Ramos (cell line): Measurements from ENCODE around the gene RMDN2.

Experiments
- in situ Hi-C: fragments of 300-500 bp; cut with MboI; formaldehyde crosslinking; loops from one replicate; pipeline ENCODE4 v1.14.3; 2022; ENCODE audit warnings: low sequenced_read_pairs; ENCODE audit not compliant: unreplicated experiment

The RMDN2 gene

DNA sequence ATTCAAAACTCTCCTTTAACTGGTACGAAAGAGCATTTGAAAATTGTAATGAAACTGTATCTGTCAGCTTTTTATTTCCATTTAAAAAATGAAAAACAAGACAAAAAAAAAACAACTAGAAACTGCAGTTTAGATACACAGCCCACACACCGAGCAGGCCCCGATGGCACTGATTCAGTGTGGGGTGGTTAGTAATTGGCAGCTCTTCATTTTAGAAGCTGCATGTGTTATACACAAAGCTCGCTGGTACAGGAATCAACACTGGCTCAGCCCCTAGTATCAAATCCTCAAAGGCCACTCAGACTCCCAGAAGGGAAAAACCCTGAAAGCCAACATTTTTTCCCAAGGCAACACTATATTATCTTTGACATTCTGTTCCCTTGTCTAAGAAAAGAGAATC, 30.5 kb upstream of the RMDN2 start:
- in situ Hi-C loops: loop anchor here (25.0 kb wide), 2 partner anchors 707 to 1107 kb away; partner anchors contain the start of genes CEBPZOS and SULT6B1

DNA sequence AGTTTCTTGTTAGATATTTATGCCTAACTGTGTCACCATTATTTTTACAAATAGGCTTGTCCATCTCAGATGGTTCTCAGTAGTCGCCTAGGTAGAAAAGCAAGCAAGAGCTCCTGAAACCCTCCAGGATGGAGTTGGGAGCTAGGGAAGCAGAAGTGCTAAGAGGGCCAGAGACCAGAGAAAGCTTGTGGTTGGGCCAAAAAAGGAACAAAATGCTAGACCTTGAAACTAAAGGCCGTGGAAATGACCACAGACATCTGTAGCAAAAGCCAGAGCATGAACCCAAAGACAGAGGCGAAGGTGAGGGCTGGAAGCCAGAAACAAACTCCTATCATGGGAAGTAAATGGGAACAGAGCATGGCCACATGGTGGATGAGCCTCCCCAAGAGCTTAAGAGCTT, 29.9 kb upstream of the RMDN2 start:
- in situ Hi-C loops: loop anchor here (25.0 kb wide), 2 partner anchors 708 to 1108 kb away; partner anchors contain the start of genes CEBPZOS and SULT6B1

DNA sequence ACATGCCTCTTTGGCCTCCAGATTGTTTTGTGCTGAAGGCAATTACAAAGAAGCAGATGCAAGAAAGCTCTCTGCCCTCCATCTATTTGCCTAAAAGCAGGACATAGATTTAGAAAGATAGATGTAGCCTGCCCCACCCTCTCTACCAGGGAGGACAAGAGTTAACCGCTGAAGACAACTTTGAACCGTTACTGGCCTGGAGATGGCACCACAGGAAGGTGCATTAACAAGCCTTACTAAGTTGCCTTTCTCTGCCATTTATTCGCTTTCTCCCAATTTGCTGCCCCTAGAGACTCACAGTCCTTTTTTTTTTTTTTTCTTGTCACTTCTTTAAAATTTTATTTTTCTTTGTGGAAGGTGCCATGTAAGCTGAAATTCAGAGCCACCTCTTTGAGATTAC, 28.8 kb upstream of the RMDN2 start:
- in situ Hi-C loops: loop anchor here (25.0 kb wide), 2 partner anchors 709 to 1109 kb away; partner anchors contain the start of genes CEBPZOS and SULT6B1

DNA sequence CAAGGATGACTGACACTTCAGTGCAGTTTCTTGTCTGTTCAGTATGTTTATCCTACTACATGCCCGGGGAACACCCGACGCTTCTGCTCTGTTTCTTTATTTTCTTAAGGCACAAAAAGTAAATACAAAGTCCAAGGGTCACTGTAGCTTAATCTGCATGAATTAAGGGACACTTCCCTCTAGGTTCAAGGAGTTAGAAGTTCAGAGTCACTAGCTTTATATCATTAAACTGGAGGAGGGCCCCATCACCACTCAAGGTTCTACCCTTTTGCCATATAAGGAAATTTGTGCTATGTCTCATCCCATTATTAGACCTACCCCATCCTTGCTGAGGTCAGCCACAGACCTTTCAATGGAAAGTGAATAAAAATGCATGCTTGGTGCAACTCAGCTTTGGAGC, 27.6 kb upstream of the RMDN2 start:
- in situ Hi-C loops: loop anchor here (25.0 kb wide), 2 partner anchors 710 to 1110 kb away; partner anchors contain the start of genes CEBPZOS and SULT6B1

DNA sequence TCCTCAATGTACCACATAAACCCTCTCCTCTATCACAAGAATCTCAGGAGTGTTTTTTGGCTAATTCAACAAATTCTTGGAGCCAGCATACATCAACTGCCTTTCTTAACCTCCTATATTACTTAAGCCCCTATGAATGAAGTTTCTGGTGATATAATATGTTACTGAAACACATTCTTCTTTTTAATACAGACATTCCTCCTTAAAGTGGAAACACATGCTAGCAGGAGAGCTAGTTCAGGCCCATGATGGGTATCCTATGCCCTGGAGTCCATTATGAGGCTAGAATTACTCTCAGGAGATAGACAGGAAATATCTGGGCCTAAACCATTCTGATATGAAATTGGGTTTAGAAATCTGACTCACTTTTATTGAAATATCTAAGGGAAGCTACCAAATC, 26.6 kb upstream of the RMDN2 start:
- in situ Hi-C loops: loop anchor here (25.0 kb wide), 2 partner anchors 711 to 1111 kb away; partner anchors contain the start of genes CEBPZOS and SULT6B1

DNA sequence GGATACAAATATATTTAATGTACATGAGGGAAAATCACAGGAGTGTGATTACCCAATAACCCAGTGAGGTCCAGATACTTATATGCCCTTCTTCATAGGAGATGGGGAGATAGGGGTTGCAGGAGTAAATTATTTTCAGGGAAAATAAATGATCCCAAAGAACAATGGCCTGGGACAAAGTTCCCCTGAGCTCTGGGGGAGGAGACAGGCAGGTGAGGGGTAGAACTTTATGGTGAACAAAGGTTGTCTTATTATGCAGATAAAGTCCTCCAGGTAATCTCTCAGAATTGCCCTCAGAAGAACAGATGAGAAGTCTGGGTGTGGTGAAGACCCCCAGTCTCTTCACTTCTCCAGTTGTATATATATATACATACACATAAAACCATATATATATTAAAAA, 22.1 kb upstream of the RMDN2 start:
- in situ Hi-C loops: no loop called here

DNA sequence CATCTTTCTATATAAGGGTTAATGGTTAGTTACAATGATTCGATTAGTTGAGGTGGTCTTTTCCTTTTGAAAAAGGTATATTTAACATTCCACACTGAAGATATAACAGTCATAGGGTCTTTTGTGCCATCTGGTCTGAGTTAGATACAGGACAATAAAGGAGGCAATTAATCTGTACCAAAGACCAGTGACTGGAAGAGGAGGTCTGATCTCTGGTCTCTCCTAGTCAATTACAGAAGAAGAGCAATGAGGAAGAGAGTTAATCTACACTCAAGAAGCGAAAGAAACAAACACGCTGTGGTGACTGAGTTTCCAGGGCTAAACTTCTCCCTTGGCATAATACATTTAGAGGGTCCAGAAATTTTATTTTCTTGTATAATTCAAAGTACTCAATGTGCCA, 20.7 kb upstream of the RMDN2 start:
- in situ Hi-C loops: no loop called here

DNA sequence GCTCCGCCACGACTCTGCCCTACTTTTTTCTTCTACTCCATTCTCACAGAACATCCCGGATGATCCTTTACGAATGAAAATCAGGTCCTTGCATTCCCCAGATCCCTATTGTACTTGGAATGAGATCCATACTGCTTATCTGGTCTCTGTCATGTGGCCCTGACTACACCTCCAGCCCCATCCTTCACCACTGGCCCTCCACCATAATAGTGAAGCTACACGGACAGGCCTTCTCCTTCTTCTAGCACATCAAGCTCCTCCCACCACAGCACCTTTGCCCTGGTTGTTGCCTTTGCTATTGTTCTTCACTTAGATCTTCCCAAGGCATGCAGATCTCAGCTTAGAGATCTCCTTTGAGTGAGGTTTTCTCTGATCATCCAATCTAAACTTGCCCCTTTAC, 20.1 kb upstream of the RMDN2 start:
- in situ Hi-C loops: no loop called here

DNA sequence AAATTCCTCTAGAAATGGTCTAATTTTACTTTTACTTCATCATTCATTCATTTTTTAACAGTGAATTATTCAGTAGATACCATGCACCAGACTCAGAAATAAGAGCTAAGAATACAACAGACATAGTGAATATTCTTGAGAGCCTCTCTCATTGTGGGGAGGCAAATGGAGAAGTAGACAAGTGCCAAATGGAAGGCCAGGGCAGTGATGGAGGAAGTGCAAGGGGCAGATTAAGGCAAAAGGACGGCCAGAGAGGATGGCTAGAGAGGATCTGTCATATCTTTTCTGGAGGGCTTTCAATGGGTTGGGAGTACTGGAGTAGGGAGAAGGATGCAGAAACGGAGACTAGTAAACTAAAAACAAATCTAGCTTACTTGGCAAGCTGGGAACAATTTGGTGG, 19.0 kb upstream of the RMDN2 start:
- in situ Hi-C loops: no loop called here

DNA sequence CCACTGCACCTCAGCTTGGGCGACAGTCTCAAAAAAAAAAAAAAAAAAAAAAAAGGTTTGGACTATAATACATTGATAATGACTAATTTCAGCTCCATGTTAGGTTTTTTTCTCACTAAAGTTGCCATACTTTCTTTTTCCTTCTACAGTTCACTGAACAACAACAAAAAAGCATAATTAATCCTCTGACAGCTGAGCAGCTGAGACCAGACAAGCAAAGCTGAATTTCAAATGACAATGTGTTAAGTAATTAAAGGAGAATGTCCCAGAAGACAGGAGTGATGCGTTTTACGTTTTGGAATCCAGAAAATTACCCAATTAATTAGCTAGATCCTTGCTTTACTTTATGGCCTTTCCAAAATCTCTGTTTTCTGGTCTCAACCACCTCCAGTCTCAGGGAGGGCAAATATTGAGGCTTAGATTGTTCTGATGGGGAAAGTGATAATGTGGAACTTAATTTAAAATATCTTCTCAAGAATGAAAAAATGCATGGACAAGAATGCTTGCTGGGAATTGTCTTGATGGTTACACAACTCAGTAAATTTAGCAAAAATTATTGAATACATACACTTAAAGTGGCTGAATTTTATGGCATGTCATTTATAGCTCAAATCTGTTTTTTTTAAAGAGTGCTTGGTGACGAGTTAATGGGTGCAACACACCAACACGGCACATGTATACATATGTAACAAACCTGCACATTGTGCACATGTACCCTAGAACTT, 17.4 kb upstream of the RMDN2 start:
- in situ Hi-C loops: no loop called here

DNA sequence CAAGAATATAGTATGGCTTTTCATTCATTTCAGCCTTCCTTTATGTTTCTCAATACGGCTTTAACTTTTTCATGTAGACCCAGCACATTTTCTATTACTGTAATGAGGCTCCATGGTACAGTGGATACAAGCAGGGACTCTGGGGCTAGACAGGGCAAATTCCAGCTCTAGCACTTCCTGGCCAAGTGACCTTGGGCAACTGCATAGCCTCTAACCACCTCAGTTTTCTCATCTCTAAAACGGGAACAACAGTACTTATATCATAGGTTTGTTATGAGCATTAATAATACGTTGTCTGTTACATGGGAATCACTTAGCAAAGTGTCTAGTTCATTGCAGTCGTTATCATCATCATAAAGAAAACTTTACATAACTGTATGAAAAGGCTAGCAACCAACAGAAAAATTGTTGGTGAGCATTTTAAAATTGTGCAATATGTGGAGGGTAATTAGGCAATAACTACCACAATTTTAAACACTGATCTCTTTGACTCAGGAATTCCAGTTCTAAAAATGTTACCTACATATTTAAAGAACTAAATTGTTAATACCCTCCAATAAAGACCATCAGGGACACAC, 13.7 kb upstream of the RMDN2 start:
- in situ Hi-C loops: no loop called here

DNA sequence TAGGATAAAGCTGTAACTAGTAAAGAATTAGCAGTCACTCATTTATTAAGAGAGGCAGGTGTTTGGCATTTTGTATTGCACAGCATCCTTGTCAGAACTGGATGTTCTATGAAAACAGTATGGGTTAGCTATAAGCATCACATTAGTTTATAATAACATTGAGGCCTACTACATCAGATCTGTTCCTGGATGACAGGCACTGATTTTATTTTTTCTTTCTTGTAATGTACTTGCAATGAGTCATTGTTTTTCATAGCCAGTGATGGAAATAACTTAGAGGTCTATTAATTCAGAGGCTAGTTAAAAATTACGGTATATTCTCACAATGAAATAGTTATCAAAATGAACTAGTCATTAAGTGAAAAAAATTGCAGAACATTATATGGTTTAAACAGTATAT, 13.0 kb upstream of the RMDN2 start:
- in situ Hi-C loops: no loop called here

DNA sequence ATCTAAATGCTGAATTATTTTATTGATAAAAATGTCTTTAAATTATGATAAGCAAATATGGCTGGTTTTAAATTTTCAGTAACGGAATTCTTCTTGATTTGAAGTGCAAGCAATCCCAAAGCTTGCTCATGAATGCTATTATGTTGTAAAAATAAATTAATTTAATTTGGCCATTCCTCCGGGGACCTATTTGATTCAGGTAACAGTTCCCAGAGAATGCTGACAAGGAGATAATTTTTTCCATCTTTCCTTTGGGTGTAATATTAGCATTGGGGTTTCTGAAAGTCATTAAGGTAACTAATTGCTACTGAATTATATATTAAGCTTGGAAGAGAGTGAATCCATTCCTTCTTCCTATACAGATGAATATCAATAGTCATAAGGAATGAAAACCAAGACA, 12.5 kb upstream of the RMDN2 start:
- in situ Hi-C loops: no loop called here

DNA sequence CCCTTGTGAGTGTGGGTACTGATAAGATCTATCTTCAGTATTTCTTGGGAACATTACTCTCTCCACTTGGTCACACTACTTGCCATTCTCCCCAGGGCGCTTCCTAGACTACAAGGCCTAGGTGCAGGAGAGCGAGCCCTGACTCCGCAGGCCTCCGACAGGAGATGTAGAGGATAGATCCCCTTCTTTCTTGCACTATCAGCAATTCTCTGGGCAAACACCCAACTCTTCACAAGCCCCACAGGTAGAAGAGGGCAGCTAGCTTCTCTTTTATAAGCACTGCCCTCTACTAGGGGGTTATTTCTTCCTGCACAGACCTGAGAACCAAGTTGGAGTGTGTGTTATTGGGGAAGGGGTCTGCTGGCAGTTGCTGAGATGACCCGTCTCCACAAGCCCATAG, 10.7 kb upstream of the RMDN2 start:
- in situ Hi-C loops: no loop called here

DNA sequence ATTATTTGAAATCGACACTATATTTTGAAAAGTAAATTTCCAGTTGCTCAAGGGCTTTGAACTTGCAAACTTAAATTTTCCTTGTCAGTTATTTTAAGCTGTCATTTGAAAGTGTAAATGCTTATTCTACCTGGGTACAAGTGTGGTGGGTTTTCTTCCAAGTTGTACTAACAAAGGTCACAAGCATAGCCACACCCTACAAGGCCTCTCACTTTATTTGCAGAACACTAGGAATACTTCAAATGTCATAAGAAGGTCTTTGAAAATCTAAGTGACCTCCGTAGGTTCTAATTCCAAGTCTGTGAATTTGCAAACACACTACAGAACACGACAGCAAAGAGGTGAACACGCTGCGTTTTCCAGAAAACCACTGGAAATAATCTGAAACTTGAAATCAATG, 9.3 kb upstream of the RMDN2 start:
- in situ Hi-C loops: no loop called here

DNA sequence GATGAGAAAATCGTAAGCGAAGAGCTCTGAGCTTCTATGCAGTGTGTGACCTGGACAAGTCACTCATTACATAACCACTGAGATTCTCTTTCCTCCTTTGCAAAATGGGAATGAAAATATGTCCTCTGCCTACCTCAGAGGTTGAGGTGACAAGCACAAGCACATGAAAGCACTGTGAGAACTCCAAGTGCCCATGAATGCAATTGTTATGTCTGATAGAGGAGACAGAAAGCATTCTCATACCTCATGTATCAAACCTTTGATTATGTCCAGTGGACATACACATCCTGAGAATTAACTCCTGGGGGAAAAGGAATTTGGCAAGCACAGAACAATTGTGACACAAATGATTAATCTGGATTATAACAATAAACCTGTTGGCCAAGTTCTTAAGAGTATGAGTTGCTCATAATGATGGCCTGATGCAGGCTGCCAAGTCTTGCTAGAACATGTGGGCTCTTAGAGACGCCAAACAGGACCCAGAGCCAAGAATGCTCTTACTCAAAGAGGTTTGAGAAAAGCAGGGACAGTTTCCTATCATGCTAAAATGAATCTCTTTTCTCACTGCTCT, 8.5 kb upstream of the RMDN2 start:
- in situ Hi-C loops: no loop called here

DNA sequence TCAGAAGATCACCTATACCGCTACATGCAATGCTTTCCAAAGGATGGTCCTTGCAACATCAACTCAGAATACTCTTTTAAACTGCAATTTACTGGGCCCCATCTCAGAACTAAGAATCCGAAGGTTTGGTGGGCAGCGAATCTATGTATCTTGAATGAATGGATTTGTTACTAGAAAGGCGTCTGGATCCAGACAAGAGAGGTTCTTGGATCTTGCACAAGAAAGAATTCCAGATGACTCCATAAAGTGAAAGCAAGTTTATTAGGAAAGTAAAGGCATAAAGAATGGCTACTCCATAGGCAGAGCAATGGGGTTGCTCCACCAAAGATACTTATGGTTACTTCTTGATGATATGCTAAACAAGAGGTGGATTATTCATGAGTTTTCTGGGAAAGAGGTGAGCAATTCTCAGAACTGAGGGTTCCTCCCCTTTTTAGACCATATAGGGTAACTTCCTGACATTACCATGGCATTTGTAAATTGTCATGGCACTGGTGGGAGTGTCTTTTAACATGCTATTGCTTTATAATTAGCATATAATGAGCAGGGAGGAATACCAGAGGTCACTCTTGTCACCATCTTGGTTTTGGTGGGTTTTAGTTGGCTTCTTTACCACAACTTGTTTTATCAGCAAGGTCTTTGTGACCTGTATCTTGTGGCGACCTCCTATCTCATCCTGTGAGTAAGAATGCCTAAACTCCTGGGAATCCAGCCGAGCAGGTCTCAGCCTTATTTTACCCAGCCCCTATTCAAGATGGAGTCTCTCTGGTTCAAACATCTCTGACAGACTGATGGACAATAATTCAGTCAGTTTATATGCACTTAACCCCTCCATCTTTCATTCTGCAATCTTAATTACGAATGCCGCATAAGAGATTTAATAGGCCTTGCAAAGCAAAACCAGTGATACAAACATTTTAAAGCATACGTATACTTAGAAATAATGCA, 7.5 kb upstream of the RMDN2 start:
- in situ Hi-C loops: no loop called here

DNA sequence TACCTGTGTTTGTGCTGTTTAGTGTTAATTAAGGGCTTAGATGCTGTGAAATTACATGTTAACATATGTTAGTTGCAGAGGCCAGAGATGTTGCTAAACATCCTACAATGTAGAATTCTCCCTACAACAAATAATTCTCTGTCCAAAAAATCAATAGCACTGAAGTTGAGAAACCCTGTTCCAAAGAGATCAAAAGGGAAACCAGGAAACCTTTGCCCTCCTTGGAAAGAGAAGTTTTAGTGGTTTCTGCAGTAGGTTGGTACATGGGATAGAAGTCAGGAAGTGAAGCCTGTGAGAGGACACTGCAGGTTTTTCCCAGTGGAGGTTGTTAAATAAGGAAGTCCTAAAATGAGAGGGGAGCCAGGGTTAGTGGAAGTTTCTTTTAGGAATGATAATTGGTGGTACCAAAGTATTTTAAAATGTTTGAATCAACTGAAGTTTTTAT, 6.3 kb upstream of the RMDN2 start:
- in situ Hi-C loops: no loop called here

DNA sequence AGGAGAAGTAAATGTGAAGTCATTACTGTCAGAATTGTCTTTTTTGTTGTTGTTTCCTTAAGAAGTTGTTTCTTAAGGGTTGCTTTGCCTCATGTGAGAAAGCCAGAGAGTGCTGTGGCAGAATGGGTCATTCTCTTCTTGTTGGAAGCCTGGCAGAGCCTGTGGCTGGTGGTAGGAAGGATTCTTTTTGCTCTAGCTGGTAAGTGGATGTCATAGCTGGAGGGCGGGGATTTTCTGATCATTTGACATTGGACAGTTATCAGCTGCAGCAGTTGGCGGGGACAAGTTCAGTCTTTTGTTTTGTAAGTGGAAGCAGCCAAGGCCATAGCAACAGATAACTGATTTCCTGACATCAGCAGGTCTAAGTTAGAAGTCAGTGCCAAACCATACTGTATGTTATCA, 5.5 kb upstream of the RMDN2 start:
- in situ Hi-C loops: no loop called here

DNA sequence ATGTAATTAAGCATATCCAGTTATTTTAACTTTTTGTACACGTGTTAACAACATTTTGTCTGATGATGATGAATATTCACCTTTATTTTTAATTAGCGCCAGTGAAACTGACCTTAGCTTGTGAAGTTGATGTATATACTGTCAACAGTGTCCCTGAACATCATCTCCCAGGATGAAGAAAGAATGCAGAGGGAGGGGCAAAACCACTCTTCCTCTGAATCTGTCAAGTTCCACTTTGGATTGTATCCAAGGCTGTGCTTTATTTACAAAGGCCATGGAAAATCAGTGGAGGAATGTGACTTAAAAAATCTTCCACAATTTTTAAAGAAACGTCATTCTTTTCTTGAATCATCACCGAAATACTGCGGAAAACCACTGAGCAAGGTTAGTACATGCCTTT, 4.5 kb upstream of the RMDN2 start:
- in situ Hi-C loops: no loop called here
